Head of caudate nucleus (tissue), 42 donors: ENCODE data around the gene MCM5.
"Not testable (repeated sequence)": the region's sequence is repeated elsewhere in the genome, so short reads cannot be mapped to it uniquely, and the experiment has no call there.

Source experiments
- DNase-seq, 42 donors: peaks; one replicate each; pipeline versions ENCODE4 v3.0.0 to v3.0.0-alpha.2; 2020 to 2021; ENCODE audit warnings: mixed read lengths in 7 of 42
- intact Hi-C: fragments of 100-400 bp; cut with DNase I; formaldehyde crosslinking; loops from one replicate; pipeline ENCODE4 v1.15.0; 2022

Gene MCM5

GRCh38 chr22:35376728-35377472 is 23.0 kb upstream of the MCM5 start:
- intact Hi-C loops = no loop called here
- peak; percentile 58 to 92 (median 84) for DNase-seq

DNA sequence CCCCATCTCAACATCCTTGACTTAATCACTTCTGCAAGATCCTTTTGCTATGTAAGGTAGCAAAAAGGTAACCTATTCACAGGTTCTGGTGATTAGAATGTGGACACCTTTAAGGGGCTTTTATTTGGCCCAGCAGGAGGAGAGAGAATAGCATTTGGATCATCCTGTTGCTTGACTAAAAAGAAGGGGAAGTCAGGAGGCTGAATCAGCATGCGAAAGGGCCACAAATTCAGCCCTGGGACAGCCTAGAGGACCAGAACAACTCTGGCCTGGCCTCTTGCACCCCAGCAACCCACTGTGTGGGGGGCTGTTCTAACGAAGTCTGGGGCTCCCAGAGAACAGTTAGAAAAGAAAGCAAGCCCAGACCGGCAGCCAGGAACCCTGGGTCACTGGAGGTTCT is 22.2 kb upstream of the MCM5 start:
- peak in 3 of 42 donors; percentile 29 to 31 (median 30) for DNase-seq
- intact Hi-C loops = no loop called here

DNA sequence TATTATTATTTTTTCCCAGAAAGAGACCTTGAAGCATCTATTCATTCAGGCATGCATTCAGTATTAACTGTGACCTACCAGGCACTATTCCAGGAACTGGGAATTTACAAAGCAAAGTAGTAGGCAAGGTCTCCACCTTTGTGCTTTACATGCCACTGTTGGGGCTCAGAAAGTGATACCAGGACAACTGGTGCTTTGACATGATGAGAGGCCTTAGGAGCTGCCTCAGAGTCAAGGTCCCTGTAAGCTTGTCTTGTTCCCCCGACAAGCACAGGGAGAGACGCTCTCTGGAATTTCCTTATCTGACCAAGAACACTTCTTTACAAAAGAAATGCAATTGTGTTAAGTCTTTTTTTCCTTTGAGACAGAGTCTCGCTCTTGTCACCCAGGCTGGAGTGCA is 21.3 kb upstream of the MCM5 start:
- intact Hi-C loops = no loop called here
- no peak for DNase-seq

- intact Hi-C loops = no loop called here
- no peak for DNase-seq
Observed at GRCh38 chr22:35379146-35379993, 20.6 kb upstream of the MCM5 start.

DNA sequence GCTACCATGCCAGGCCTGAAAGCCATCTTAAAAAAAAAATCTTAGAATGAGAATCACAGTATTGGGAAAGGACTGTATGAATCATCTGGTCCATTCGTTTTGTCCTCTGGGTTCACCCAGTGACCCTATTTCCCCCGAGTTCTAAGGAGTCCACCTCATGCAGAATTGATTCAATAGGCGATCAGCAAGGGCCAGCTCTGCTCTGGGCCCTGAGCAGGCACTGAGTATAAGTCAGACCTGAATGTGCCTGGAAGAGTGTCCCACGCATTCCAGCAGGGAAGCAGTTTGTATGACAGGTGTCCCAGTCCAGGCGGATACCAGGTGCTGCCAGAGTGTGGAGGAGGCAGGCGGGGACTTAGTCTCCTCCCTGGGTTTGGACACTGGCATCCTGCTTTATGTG is 19.9 kb upstream of the MCM5 start:
- no peak for DNase-seq
- intact Hi-C loops = no loop called here

DNA sequence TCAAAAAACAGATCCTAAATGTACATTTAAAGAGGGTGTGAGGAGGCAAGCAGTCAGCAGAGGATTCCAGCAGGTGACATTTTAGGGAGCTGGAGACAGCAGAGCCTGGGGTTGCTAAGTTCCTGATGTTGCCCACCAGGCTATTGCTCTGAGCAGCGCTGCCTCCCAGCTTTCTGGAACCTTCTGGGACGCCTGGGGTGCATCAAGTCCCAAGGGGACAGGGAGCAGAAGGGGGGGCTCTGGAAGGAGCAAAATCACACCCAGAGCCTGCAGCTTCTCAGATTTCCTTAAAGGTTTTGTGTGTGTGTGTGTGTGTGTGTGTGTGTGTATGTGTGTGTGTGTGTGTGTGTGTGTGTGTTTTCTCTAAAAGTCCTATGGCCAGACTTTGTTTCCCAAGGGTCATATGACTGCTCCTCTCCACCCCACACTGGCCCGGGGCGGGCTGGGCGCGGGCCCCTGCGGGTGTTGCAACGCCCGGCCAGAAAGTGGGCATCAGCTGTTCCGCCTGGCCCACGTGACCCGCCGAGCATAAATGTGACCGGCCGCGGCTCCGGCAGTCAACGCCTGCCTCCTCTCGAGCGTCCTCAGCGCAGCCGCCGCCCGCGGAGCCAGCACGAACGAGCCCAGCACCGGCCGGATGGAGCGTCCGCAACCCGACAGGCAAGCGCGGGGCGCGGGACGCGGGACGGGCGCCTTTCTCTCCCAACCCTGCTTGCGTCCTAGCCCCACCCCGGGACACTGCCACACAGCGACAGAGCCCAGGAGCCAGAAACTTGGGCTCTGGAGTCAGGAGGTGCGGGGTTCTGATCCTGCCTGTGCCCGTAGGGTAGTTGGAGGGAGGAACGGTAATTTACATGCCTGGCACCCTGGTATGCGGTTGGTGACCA is 19.2 kb upstream of the MCM5 start, which contains the start of gene HMOX1:
Gene HMOX1, plus strand, starts transcription at position 560 of the 887 bp plus-strand sequence. Its CDS starts 78 bp downstream, at position 638.
- intact Hi-C loops = no loop called here
- DNase-seq = peak; percentile 76 to 94 (median 88)

GRCh38 chr22:35381424-35382009 is 18.4 kb upstream of the MCM5 start:
- intact Hi-C loops = no loop called here
- DNase-seq = peak in 3 of 42 donors; percentile 21 to 40 (median 34)

GRCh38 chr22:35383679-35384071 is 16.3 kb upstream of the MCM5 start:
- intact Hi-C loops = no loop called here
- no peak for DNase-seq

DNA sequence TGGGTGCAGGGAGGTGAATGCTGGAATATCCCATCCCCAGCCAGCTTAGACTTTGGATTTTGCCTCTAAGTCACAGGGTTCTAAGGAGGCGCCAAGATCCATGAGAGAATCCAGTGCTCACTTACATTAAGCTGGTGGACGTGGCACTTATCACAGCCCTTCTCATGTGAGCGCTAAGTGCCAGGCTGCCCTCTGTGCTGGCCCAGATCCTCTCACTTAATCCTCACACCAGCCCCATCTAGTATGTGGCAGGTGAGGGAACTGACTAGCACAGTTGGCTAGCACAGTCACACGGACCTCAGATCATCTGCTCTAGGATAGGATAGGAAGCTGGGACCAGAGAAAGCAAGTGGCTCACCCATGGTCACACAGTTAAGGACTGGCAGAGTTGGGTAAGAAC is 15.4 kb upstream of the MCM5 start:
- intact Hi-C loops = no loop called here
- DNase-seq = no peak

- intact Hi-C loops = no loop called here
- no peak for DNase-seq
Observed at GRCh38 chr22:35384975-35385588, 14.9 kb upstream of the MCM5 start.

GRCh38 chr22:35386670-35387288 is 13.2 kb upstream of the MCM5 start:
- intact Hi-C loops = no loop called here
- no peak for DNase-seq

- no peak for DNase-seq
- intact Hi-C loops = no loop called here
Observed at GRCh38 chr22:35390933-35391332, 9.0 kb upstream of the MCM5 start.

- DNase-seq = no peak
- intact Hi-C loops = no loop called here
Observed at GRCh38 chr22:35392357-35392756, 7.6 kb upstream of the MCM5 start.

- intact Hi-C loops = no loop called here
- DNase-seq = no peak
Observed at GRCh38 chr22:35393116-35394010, 6.6 kb upstream of the MCM5 start.

DNA sequence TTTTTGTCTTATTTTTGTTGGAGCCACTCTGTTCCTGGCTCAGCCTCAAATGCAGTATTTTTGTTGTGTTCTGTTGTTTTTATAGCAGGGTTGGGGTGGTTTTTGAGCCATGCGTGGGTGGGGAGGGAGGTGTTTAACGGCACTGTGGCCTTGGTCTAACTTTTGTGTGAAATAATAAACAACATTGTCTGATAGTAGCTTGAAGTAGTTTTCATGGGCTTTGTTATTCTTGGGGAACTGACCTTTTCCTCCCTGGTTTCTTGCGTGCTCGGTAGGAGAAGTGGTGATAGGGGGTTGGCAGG is 6.0 kb upstream of the MCM5 start:
- intact Hi-C loops = no loop called here
- DNase-seq = no peak

GRCh38 chr22:35394810-35395563 is 5.0 kb upstream of the MCM5 start:
- intact Hi-C loops = no loop called here
- no peak for DNase-seq

- intact Hi-C loops = not testable (repeated sequence)
- peak in 1 of 42 donors; percentile 35 for DNase-seq
Observed at GRCh38 chr22:35396622-35397021, 3.3 kb upstream of the MCM5 start.
